ENCODE measurements around the gene KIF5C.

- TF ChIP-seq, protein P1, sequence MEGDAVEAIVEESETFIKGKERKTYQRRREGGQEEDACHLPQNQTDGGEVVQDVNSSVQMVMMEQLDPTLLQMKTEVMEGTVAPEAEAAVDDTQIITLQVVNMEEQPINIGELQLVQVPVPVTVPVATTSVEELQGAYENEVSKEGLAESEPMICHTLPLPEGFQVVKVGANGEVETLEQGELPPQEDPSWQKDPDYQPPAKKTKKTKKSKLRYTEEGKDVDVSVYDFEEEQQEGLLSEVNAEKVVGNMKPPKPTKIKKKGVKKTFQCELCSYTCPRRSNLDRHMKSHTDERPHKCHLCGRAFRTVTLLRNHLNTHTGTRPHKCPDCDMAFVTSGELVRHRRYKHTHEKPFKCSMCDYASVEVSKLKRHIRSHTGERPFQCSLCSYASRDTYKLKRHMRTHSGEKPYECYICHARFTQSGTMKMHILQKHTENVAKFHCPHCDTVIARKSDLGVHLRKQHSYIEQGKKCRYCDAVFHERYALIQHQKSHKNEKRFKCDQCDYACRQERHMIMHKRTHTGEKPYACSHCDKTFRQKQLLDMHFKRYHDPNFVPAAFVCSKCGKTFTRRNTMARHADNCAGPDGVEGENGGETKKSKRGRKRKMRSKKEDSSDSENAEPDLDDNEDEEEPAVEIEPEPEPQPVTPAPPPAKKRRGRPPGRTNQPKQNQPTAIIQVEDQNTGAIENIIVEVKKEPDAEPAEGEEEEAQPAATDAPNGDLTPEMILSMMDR (IDR thresholded peaks at IDR 0.05) = no peak
- peak in 1 of 2 donors; percentile 22 for TF ChIP-seq POLR2AphosphoS5 (IDR thresholded peaks at IDR 0.05; ENCODE audit: insufficient read depth in 1 of 2, low read depth in 1 of 2)
Observed at GRCh38 chr2:149068996-149069888, 194.2 kb downstream of the KIF5C start.
